Occipital lobe (tissue), 2 donors: Measurements from ENCODE around the gene SCMH1. TPM values are rescaled to one million over a fixed set of nuclear protein-coding genes. Genes with fewer than 3 reads are reported as not detected.

Experiments
- DNase-seq: peaks from one replicate; lab custom pipeline; 2025; lab: John Stamatoyannopoulos, UW
- total RNA-seq: library from RNA; depleted of rRNA; stranded (reverse); fragments of >200 nt; gene quantifications from one replicate; pipeline ENCODE4 v1.2.3, GENCODE V29; 2014

The SCMH1 gene
- total RNA-seq, 1 donor from 2014 or later: 45.5 TPM

- DNase-seq: no peak
These were observed 141.9 kb downstream of the SCMH1 start for GRCh38 chr1:41100170-41100569.

GRCh38 chr1:41098730-41099460, 143.2 kb downstream of the SCMH1 start:
- no peak for DNase-seq

DNA sequence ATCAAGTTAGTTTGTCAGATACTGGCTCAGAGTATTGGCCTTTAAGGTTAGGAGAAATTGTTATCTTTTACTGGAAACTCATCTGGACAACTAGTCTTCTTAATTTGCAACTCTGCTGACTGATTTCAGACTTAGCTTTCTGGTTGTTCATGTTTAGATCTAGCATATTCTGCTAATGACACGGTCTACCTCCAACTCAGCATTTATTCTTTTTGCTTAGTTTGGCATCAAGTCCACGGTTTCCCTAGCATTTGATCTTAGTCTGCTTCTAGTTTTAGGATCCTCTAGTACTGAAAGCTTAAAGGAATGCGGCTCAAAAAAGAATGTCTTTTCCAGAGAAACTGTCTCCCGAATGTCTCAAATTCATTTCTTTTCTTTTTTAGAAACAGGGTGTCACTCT, 145.0 kb downstream of the SCMH1 start:
- no peak for DNase-seq

DNA sequence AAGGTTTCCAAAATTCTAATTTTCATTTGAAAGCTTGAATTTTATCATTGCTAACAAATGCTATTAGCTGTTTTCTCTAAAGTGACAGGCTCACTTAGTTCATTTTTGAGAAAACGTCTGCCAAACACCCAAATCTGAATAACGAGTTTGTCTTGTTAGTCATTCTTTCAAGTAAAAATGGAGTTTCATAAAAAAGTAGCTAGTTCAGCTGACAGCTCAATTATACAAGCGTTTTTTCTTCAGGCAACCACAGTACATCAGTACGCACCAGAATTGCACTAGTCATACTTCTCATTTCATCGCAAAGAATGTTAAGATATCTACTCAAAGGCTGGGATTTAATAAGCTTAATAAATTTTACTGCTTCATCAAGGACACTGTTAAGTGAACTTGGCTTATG, 148.3 kb downstream of the SCMH1 start:
- no peak for DNase-seq

DNA sequence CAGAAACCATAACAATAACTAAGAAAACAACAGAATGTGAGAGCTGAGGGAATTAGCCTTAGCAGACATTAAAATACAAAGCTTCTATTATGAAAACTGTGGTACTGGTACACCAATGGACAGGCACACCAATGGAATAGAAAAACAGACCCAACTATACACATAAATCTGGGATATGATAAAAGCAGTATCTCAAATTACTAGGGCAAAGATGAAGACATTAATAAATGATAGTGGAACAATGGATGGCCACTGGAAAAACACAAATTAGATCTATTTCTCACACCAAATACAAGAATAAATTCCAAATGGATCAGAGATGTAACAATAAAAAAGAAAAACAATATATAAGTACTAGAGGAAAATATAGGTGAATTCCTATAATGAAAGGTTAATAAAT, 155.2 kb downstream of the SCMH1 start:
- no peak for DNase-seq

DNA sequence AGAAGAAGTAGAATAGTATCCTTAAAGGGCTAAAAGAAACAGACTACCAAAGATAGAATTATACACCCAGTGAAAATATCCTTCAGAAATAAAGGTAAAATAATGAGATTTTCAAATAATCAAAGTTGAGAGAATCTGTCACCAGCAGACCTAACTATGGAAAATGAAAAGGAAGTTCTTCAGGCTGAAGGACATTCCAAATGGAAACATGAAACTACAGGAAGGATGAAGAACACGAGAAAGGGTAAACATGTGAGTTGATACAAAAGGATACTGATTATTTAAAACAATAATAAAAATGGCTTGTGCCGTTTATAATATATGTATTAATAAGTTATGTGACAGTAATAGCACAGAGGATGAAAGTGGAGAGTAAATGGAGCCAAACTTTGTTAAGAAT, 163.5 kb downstream of the SCMH1 start:
- DNase-seq: no peak

GRCh38 chr1:41078193-41078592, 163.9 kb downstream of the SCMH1 start:
- no peak for DNase-seq

GRCh38 chr1:41073971-41074370, 168.1 kb downstream of the SCMH1 start:
- DNase-seq: no peak

- DNase-seq: no peak
These were observed 170.1 kb downstream of the SCMH1 start for GRCh38 chr1:41072051-41072450.

DNA sequence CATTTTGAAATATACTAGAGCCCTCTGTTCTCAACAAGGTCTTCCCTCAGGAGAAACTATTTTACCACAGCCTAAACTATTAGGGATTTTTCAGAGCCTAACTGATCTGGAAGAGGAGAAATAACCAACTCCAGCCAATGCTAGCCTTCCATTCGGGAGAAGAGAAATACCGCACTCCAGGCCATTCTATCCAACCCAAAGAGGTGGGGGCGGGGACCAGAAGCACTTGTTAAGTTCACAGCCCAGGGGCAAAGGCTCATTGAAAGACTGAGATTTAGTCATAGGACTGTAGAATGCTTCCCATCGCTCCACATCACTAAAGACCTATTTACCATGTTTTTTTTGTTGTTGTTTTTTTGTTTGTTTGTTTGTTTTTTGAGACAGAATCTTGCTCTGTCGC, 185.2 kb downstream of the SCMH1 start:
- no peak for DNase-seq

- DNase-seq: no peak
These were observed 188.8 kb downstream of the SCMH1 start for GRCh38 chr1:41053316-41053715.

- DNase-seq: no peak
These were observed 191.1 kb downstream of the SCMH1 start for GRCh38 chr1:41051022-41051421.

DNA sequence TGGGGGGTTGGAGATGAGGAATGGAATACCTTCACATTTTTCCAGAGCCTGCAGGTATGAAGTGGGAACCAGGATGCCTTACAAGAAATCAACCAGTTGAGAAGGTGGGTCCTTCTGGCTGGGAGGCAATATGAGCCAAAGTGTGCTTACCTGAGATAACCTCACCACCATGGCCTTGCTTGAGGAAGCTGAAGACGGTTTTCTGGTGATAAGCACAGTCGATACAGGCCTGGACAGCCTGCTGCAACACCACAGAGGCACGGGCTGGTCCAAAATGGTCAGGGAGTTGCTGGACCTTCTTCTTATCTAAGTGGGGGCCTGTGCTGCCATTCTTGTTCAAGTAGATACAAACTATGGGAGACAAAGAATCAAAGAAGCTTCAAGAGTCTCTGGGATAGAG, 193.6 kb downstream of the SCMH1 start:
- no peak for DNase-seq

GRCh38 chr1:41046347-41046775, 195.7 kb downstream of the SCMH1 start:
- no peak for DNase-seq

DNA sequence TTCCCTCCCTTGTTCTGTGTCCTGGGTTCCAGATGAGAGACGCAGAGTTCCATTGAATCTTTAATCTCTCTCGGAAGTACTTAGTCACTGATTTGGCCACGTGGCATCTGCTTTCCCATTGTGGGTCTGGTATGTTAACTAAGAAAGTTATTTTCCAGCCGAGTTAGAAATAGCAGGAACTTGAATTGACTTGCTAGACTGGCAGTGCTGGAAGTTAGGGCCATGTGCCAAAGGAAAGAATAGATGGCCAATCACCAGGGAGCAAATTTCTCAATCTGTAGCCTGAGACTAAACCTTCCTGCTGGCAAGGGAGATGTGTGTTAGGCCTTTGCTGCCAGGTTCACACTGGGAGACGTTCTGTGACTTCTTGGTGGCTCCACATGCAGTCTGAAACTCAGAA, 196.4 kb downstream of the SCMH1 start:
- DNase-seq: no peak

GRCh38 chr1:41044187-41044586, 197.9 kb downstream of the SCMH1 start:
- DNase-seq: no peak

- DNase-seq: no peak
These were observed 200.4 kb downstream of the SCMH1 start for GRCh38 chr1:41041614-41042270.

GRCh38 chr1:41038110-41038509, 204.0 kb downstream of the SCMH1 start:
- no peak for DNase-seq

- DNase-seq: no peak
These were observed 204.8 kb downstream of the SCMH1 start for GRCh38 chr1:41037116-41037903.

- DNase-seq: no peak
These were observed 208.8 kb downstream of the SCMH1 start for GRCh38 chr1:41033272-41033671.

GRCh38 chr1:41032147-41032546, 210.0 kb downstream of the SCMH1 start:
- no peak for DNase-seq

- DNase-seq: no peak
These were observed 211.1 kb downstream of the SCMH1 start for GRCh38 chr1:41030872-41031616.
